Measurements from ENCODE around the gene TXNL1. TPM values are rescaled to one million over a fixed set of nuclear protein-coding genes. Genes with fewer than 3 reads are reported as not detected.

TXNL1 gene
- total RNA-seq, 1 experiment from 2014 or later, result 90.4 TPM

DNA sequence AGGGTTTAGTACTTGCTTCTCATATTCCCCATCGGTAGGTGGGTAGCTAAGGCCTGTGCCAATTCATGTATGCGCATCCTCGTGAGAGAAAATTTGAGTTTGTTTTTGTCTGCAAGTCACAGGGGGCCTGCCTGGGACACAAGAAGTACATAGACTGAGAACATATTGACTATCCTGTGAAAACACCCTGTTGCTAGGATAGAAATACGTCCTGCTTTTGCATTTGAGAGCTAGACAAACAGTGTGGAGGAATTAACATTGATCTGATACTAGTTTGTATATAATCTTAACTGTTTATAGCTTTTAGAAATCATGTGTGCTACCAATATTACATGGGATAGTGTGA, 23.6 kb upstream of the TXNL1 start:
- WGBS (ENCODE audit: extremely low coverage, insufficient read length, low lambda C conversion rate), result no CpG with 5 or more reads among the region's 4 CpGs

More for the DNA sequence above, 23.6 kb upstream of the TXNL1 start:
- H3K23me2 ChIP-seq (ENCODE audit: insufficient read length, low read depth, low read length, poor library complexity, severe bottlenecking), result no peaks in the 10 kb centered on the region
- H3K4ac ChIP-seq (ENCODE audit: low read depth, low read length), result no peak overlapping the region
- Mint-ChIP-seq H3K9me3 (no peaks in the 10 kb centered on the region), H3K4me1 (peaks cover 8 to 10% of the 10 kb centered on the region in 2 experiments), H3K27me3 (ENCODE audit: low read depth) (no peaks in the 10 kb centered on the region), H3K36me3 (ENCODE audit: insufficient read depth in 1 of 3, low read depth in 3 of 3) (no peaks in the 10 kb centered on the region), H3K4me3 (no peak overlapping the region), H3K27ac (no peak overlapping the region)
- H4K20me1 ChIP-seq (ENCODE audit: control insufficient read depth, insufficient read depth, insufficient read length), result no peaks in the 10 kb centered on the region
- H3K27ac ChIP-seq (ENCODE audit: insufficient read length, low read depth, low read length), result no peak overlapping the region
- H2AFZ ChIP-seq (ENCODE audit: low read length), result no peak overlapping the region
- H3K9ac ChIP-seq (ENCODE audit: extremely low read depth, insufficient read length, low read length), result no peak overlapping the region
- TF ChIP-seq CTCF (conservative IDR thresholded peaks at IDR 0.05), result no peak
- no peak overlapping the region for H2BK15ac ChIP-seq (ENCODE audit: low read depth, low read length)
- no peaks in the 10 kb centered on the region; the same call in 1 of the 2 replicates for H3K79me2 ChIP-seq (ENCODE audit: insufficient read depth, low read length)
- H3K23ac ChIP-seq (ENCODE audit: insufficient read length, low read depth, low read length), result no peak overlapping the region
- no peak overlapping the region for H2BK20ac ChIP-seq (ENCODE audit: low read depth, low read length, poor library complexity, severe bottlenecking)
- H4K5ac ChIP-seq (ENCODE audit: insufficient read length, low read depth, low read length), result no peak overlapping the region
- no peak overlapping the region for H3T11ph ChIP-seq (ENCODE audit: low read length)
- H2BK120ac ChIP-seq (ENCODE audit: low read depth, low read length, poor library complexity, severe bottlenecking), result no peak overlapping the region
- DNase-seq, result no peak
- H3K9me3 ChIP-seq (ENCODE audit: control insufficient read depth, low read depth, low read length), result no peaks in the 10 kb centered on the region
- peaks cover 2% of the 10 kb centered on the region for H3K79me1 ChIP-seq (ENCODE audit: insufficient read depth, low read depth, low read length, poor library complexity, severe bottlenecking)
- no peak overlapping the region for H3K56ac ChIP-seq (ENCODE audit: insufficient read length, low read depth, low read length)
- H3K27me3 ChIP-seq (ENCODE audit: insufficient read depth, low read length), result no peaks in the 10 kb centered on the region
- H3K4me2 ChIP-seq (ENCODE audit: insufficient read depth, insufficient read length, low read length), result no peak overlapping the region
- H3K14ac ChIP-seq (ENCODE audit: insufficient read depth, low read length), result no peak overlapping the region
- no peak overlapping the region for H2BK5ac ChIP-seq (ENCODE audit: insufficient read length, low read length)
- H4K91ac ChIP-seq (ENCODE audit: insufficient read length, low read depth, low read length), result no peak overlapping the region
- no peak overlapping the region for H2BK12ac ChIP-seq (ENCODE audit: insufficient read length, low read depth, low read length)
- H4K8ac ChIP-seq (replicated peaks; ENCODE audit: insufficient read length, low read depth, low read length), result no peak overlapping the region
- no peak overlapping the region for H3K18ac ChIP-seq (ENCODE audit: insufficient read length, low read depth, low read length)
- no peaks in the 10 kb centered on the region for H3K4me1 ChIP-seq (ENCODE audit: insufficient read depth, low read length)
- no peak overlapping the region for H2AK5ac ChIP-seq (ENCODE audit: insufficient read length, low read length)
